Measurements from ENCODE around the gene PDGFRB. TPM values are rescaled to one million over a fixed set of nuclear protein-coding genes. Genes with fewer than 3 reads are reported as not detected.

Gene PDGFRB
- total RNA-seq, 2 experiments from 2014 or later: 0.58 to 0.74 TPM

DNA sequence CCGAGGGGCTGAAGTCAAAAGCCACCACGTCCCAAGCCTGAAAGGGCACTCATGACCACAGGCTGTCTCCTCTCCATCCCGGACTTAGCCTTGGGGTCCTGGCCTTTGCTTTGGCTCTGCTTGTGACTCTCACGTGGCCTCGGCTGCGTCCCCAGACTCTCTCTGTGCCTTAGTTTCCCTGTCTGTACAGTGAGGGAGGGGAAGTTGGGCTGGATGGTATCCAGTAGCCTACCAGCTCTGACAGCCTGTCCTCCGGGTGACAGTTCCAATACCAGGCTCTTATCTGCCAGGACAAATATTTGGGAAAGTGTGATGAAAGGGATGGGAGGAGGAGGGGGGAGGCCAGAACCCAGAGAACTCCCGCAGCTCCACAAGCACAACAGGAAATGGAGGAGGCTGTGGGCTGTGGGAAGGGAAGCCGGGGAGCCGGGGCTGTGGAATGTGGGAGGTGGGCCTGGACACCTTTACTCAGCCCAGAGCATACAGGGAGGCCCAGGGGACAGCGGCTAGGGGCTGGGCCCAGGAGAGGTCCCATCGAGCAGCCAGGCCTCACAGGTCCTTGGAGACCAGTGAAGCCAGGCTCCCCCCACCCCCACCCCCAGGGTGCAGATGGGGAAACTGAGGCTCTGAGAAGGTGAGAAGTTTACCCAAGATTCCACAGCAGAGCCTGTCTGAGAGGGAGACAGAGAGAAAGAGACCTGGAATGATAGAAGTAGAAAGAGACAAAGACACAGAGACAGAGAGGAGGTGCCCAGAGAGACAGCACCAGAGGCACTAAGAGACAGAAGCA is 18.3 kb downstream of the PDGFRB start:
- POLR2A ChIA-PET: no interaction called here

DNA sequence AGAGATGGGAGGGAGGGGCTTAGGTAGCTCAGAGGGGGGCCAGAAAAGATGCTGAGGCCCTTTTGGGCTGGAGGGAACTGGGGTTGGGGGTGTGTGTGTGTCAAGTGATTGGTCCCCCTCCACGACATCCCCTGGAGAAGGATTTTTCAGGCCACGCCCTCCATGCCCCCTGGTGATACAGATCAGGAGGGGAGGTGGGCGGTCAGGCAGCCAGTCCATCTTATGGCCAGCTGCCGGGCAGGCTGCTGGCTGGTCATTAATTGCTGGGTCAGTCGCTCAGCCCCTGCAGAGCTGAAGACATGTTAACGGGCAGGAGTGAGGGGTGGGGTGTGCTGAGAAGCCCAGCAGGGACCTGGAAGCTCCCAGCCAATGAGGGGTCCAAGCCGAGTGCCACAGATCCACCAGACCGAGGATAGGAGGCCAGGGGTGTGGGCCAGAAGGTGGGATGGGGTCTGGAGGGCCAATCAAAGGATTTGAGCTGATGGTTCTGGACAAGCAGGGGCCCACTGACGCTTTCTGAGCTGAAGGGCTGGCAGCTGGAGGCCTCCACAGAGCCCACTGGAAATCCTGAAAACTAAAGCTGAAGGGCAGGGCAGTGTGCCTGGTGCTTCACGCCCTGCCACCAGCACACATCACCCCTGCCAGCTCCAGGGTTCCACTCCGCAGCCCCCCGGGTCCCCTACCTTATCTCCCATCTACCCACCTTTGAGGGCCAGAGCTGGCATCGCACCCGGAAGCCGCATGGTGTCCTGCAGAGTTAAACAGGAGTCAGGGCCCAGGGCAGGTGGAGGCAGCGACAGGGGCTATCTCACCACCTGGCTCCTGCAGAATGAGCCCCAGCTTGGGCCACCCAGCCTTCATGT is 19.1 kb downstream of the PDGFRB start:
- Mint-ChIP-seq H3K27ac (no peak overlapping the region), H3K4me3 (no peak overlapping the region), H3K9me3 (no peaks in the 10 kb centered on the region), H3K4me1 (ENCODE audit: low read depth) (no peaks in the 10 kb centered on the region), H3K36me3 (ENCODE audit: low read depth) (no peaks in the 10 kb centered on the region), H3K27me3 (no peaks in the 10 kb centered on the region)
- POLR2A ChIA-PET: no interaction called here
- TF ChIP-seq, protein P1, sequence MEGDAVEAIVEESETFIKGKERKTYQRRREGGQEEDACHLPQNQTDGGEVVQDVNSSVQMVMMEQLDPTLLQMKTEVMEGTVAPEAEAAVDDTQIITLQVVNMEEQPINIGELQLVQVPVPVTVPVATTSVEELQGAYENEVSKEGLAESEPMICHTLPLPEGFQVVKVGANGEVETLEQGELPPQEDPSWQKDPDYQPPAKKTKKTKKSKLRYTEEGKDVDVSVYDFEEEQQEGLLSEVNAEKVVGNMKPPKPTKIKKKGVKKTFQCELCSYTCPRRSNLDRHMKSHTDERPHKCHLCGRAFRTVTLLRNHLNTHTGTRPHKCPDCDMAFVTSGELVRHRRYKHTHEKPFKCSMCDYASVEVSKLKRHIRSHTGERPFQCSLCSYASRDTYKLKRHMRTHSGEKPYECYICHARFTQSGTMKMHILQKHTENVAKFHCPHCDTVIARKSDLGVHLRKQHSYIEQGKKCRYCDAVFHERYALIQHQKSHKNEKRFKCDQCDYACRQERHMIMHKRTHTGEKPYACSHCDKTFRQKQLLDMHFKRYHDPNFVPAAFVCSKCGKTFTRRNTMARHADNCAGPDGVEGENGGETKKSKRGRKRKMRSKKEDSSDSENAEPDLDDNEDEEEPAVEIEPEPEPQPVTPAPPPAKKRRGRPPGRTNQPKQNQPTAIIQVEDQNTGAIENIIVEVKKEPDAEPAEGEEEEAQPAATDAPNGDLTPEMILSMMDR (IDR thresholded peaks at IDR 0.05): no peak
- intact Hi-C loops (cut with micrococcal nuclease): no loop called here
- ATAC-seq (no peak), DNase-seq (no peak)
- CTCF ChIA-PET: interaction anchor here (1.3 kb wide), 1 partner anchor 214 kb away, joined by 3 read pairs; no protein-coding TSS in a partner anchor

More for the DNA sequence above, 18.3 kb downstream of the PDGFRB start:
- no peaks in the 10 kb centered on the region for H3K4me1 Mint-ChIP-seq (ENCODE audit: low read depth)
- no peaks in the 10 kb centered on the region for H3K27me3 Mint-ChIP-seq
- no peak overlapping the region for H3K27ac Mint-ChIP-seq
- CTCF ChIA-PET: interaction anchor here (1.3 kb wide), 1 partner anchor 213 kb away, joined by 3 read pairs; no protein-coding TSS in a partner anchor
- TF ChIP-seq, protein P1 (IDR thresholded peaks at IDR 0.05): no peak
- H3K36me3 Mint-ChIP-seq (ENCODE audit: low read depth): no peaks in the 10 kb centered on the region
- intact Hi-C loops (cut with micrococcal nuclease): no loop called here
- no peak overlapping the region for H3K4me3 Mint-ChIP-seq
- DNase-seq: no peak
- no peaks in the 10 kb centered on the region for H3K9me3 Mint-ChIP-seq
- ATAC-seq: no peak

DNA sequence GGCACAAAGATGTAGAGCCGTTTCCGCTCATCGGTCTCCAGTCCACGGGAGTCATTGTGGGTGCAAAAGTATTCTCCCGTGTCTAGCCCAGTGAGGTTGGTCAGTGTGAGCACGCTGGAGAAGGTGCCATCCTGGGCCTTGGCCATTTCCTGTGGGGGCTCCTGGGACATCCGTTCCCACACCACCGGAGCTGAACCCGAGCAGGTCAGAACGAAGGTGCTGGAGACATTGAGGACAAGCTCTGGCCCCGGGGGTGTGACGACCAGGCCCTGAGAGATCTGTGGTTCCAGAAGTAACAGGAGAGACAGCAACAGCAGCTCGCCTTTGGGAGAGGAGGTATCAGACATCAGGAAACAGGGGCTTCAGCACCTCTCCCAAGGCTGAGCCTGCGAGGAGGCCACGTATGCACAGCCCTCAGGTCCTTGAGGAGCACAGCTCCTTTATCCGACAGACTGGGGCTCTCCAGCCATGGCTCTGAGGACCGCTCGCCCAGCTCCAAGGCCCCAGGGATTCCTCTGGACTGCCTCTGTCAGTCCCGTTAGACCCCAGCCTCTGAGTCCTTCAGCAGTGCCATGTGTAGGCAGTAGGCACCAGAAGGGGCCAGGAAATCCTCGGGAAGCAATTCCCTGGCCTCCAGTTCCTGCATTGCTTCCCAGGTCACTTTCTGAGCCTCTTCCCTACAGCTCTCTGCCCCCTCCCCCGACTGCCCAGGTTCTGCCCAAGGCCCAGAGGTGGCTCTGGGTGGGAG is 19.9 kb downstream of the PDGFRB start:
- H3K27ac Mint-ChIP-seq: no peak overlapping the region
- CTCF ChIA-PET: interaction anchor here (1.3 kb wide), 2 partner anchors 12 to 215 kb away, joined by 3 read pairs; no protein-coding TSS in a partner anchor
- no peaks in the 10 kb centered on the region for H3K27me3 Mint-ChIP-seq
- H3K9me3 Mint-ChIP-seq: no peaks in the 10 kb centered on the region
- H3K36me3 Mint-ChIP-seq (ENCODE audit: low read depth): no peaks in the 10 kb centered on the region
- no peaks in the 10 kb centered on the region for H3K4me1 Mint-ChIP-seq (ENCODE audit: low read depth)
- no peak for ATAC-seq
- POLR2A ChIA-PET: no interaction called here
- no peak for DNase-seq
- intact Hi-C loops (cut with micrococcal nuclease): no loop called here
- H3K4me3 Mint-ChIP-seq: no peak overlapping the region
- TF ChIP-seq, protein P1 (IDR thresholded peaks at IDR 0.05): no peak

DNA sequence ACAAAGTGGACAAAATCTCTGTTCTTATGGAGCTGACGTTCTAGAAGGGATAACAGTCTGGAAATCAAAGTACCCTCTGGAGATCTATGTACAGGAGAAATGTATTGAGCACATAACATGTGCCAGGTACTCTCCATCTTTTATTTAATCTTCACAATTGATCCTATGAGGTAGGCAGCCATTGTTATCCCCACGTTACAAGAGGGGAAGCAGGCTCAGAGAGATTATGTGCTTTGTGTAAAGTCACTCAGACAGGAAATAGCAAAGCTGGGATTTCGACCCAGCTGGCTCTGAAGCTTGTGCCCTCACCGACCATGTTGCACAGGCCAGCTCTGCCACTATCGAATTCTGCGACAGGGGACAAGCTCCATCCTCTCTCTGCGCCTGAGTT is 21.5 kb downstream of the PDGFRB start:
- CTCF ChIA-PET: interaction anchor here (1.1 kb wide), 1 partner anchor 84 kb away, joined by 3 read pairs; no protein-coding TSS in a partner anchor

More for the DNA sequence above, 21.5 kb downstream of the PDGFRB start:
- TF ChIP-seq, protein P1 (IDR thresholded peaks at IDR 0.05): no peak
- DNase-seq (no peak), ATAC-seq (no peak)
- Mint-ChIP-seq H3K4me1 (ENCODE audit: low read depth) (no peaks in the 10 kb centered on the region), H3K9me3 (no peaks in the 10 kb centered on the region), H3K27me3 (no peaks in the 10 kb centered on the region), H3K27ac (no peak overlapping the region), H3K4me3 (no peak overlapping the region), H3K36me3 (ENCODE audit: low read depth) (no peaks in the 10 kb centered on the region)
- intact Hi-C loops (cut with micrococcal nuclease): no loop called here
- POLR2A ChIA-PET: no interaction called here

Measured in activated CD8-positive, alpha-beta T cell treated with anti-CD3 and anti-CD28 coated beads for 36 hours (primary cell).